Activated CD8-positive, alpha-beta memory T cell treated with anti-CD3 and anti-CD28 coated beads, Interleukin-2, amount 50 U/mL, for 48 hours (primary cell): ENCODE data around the gene CTPS2.

Experiments
- DNase-seq: peaks from one replicate; pipeline ENCODE4 v3.0.0-alpha.2; 2020

Gene CTPS2

DNA sequence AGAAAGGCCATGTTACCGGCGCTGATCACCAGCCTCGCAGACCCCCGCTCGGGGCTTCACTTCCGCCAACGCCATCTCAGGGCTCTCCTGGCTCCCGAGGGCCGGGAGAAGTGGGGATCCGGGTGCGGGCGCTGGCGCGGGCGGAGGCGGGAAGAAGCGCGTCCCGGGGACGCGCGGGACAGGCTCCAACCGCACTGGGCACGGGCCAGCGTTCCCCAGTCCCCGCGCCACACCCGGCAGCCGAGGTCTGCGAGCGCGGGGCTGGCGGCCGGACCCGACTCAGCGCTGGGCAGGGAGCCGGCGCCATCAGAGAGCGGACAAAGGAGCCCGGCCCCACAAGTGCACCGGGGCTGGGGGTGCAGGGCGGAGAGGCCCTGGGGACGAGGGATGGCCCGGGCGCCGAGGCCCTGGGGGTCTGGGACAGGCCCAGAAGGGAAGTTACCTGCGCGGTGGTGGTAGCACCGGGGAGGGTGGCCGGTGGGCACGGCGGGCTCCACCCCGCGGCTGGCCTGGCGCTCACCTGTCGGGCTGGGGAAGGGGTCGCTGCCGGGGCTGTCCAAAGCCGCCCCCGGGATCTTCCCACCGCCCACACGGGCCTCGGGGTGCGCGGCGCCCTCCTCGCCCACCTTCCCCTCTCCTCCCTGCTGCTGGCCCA is 449 bp downstream of the CTPS2 start:
- DNase-seq, result peak; percentile 53

DNA sequence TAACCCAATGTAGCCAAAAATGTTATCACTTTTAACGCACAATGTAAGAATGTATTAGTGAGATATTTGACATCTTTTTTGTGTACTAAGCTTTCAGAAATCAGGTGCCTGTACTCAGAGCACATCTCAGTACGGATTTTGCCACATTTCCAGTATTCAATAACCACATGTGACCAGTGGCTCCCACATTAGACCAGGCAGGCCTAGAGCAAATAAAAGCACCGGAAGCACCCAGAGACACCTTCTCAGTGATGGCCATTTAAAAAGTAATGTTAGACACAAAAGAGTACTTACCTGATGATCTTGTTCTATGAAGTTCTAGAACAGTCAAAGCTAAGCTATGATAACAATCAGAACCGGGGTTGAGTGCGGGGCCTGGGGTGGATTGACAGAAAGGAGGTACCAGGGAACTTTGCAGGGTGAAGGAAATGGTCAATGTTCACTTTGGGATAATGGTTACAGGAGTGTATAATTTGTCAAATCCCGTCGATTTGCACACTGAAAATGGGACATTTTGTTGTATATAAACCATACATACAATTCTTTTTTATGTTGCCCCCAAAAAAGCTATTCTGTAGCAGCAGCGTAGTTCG is 1.2 kb downstream of the CTPS2 start:
- no peak for DNase-seq

DNA sequence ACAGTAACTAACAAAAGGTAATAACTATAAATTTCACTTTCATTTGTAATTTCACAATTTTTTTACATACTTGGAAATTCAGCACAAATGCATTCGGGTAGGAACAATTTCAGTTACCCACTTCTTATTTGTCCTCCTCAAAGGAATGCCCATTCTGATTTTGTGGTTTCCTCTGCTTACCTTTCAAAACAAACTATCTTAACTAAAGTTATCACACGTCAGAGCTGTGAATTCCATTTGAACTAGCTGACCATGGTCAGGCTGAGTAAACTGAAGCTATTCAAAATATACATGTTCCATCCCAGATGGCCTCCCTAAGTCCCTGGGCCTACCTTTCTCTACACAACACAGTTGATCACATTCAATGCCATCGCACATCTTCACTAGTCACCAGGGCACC is 4.5 kb downstream of the CTPS2 start:
- DNase-seq, result no peak

DNA sequence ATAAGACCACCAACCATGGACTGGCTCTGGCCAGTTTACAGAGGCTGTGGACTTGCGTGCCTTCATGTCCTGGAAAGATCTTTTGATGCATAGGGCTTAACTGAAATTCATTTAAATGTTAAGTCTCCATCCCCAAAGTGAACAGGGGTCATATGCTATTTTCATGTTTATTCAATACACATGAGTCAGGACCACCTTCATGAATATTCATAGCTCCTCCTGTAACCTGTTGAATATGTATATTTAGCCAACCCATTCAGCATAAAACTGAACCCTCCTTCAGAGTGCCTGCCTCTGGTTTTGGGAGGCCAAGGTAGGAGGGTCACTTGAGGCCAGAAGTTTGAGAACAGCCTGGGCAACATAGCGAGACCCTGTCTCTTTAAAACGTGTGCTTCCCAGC is 7.1 kb downstream of the CTPS2 start:
- no peak for DNase-seq

DNA sequence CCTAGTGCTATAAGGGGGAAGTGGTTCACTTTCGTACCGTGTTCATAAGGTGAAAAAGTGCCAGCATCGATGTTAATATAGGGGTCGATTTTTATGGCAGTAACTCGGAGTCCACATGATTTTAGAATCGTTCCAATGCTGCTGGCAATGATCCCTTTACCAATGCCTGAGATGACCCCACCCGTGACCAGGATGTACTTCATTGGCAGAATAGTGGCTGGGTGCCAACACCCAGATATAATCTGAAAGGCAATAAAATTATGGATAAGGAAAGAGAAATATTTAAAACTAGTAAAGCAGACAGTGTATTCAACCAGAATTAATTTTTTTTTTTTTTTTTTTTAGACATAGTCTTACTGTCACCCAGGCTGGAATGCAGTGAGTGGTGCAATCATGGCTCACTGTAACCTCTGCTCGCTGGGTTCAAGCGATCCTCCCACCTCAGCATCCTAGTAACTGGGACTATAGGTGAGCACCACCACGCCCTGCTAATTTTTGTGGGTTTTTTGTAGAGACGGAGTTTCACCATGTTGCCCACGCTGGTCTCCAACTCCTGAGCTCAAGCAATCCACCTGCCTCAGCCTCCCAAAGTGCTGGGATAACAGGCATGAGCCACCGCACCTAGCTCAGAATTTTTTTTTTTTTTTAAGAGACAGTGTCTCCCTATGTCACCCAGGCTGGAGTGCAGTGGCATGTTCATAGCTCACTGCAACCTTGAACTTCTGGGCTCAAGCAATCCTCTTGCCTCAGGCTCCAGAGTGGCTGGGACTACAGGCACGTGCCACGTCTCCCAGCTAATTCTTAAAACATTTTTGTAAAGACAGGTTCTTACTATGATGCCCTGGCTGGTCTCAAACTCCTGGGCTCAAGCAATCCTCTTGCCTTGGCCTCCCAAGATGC is 9.5 kb downstream of the CTPS2 start:
- DNase-seq, result no peak

DNA sequence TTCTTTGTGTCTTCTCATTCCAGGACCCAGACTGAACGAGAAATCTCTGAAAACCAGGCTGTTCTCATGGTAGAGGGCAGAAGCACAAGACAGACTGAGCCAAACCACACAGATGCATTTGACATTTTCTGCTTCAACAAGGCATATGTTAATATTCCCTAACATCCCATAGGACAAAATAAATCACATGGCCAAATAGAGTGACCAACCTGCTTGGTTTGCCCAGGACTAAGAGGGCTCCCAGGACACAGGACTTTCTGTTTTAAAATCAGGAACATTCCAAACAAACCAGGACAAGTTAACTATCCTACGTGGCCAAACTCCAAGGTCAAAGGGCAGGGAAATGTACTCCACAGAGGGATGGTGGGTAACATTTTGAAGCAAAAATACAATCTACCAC is 11.7 kb downstream of the CTPS2 start:
- DNase-seq, result no peak

DNA sequence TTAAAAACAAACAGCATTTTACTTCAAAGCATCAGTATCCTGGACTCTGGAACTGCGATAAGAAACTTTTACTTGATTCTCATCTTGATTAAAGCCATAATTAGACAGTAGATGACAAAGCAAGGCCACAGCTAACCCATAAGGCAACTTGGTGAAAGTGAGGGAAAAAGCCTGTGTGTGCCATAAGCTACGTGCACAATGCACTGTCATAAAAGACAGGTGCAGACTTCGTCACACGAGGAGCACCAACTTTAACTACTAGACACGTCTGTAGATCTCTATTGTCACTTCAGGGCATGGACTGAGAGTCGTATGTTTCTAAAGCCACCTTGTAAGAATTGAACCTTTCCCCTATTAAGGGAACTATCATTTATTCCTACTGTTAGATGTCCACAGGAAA is 13.1 kb downstream of the CTPS2 start:
- no peak for DNase-seq

DNA sequence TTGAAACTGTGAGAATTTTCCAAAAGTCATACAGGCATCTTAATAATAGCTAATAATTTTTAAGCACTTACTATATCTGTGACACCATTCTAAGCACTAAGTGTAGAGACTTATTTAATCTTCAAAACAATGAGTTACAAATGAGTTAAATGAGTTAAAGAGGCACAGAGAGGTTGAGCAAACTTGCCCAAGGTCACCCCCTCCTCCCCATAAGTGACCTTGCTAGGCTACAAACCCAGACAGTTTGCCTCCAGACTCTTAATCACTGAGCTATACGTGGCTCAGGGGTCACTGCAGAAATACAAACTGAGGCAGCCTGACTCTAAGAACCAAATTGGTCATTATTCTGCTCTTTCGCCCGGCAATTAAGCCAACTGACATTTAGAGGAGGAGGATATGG is 15.5 kb downstream of the CTPS2 start:
- DNase-seq, result no peak

DNA sequence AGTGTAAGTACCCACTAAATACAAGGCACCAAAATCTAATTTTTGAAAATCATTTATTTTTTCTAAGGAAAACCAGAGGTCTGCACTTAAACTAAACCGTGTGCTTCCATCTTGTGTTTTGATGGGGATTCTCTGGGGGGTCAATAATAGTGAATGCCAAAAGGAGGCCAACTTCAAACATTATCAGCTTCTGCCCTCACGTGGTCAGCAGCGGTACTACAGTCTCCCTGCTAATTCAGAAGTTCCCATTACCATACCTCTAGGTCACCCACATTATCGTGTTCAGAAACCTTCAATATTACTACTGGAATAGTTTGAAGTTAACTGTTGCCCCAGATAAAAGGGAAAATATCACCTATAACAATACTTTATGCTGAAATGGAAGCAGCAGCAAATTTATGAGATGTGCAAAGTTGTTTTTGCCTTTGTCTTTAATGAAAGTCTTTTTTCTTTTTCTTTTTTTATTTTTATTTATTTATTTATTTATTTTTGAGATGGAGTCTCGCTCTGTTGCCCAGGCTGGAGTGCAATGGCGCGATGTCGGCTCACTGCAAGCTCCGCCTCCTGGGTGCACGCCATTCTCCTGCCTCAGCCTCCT is 17.3 kb downstream of the CTPS2 start:
- DNase-seq, result peak; percentile 77

DNA sequence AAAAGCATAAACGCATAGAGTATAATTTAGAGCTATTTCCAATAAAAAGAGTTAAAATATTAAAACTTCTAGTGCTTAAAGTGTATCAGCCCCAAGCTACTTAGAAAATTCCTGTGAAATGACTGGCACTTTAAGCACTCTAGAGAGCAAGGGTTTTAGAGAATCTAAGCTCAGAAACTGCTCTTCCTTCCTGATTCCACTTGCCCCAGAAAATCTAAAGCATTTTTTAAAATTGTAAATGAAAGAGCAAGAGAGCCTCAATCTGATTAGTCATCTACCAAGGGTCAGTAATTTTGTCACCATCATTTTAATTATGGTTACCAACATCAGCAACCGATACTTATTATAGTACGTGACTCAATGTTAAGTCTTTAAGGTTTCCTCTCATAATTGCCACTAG is 25.0 kb downstream of the CTPS2 start:
- no peak for DNase-seq

DNA sequence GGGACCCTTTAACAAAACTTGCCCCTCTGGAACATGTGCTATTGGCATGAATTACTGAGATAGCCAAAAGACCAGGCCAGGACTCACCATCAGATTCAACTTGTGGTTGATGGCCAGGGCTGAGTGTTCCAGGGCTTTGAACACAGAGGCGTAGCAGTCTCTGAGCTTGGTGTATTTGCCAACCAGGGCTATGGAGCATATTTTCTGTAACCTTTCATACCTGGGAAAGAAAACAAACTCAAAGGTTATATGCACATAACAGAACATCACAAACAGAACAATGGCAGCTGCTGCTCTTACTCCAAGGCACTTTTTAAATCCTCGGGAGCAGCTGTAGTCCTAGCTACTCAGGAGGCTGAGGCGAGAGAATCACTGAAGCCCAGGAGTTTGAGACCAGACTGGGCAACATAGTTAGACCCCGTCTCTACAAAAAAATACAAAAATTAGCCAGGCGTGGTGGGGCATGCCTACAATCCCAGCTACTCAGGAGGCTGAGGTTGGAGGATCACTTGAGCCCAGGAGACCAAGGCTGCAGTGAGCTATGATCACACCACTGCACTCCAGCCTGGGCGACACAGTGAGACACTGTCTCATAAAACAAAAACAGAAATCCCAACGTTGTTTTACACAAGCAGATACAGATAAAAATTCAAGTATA is 29.3 kb downstream of the CTPS2 start:
- DNase-seq, result no peak

DNA sequence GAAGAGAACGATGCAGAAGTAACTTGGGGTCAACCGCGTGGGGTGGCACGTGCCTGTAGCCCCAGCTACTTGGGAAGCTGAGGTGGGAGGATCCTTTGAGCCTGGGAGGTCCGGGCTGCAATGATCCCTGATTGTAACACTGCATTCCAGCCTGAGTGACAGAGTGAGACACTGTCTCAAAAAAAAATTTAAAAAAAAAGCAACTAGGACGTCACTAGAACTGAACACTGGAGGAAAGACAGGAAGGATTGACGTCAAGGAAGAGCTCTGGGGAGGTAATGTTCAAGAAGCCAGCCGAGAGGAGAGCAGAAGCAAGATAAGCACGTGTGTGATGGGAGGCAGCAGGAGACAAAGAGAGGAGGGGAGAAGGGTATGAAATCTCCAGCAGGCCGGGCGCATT is 33.8 kb downstream of the CTPS2 start:
- no peak for DNase-seq

DNA sequence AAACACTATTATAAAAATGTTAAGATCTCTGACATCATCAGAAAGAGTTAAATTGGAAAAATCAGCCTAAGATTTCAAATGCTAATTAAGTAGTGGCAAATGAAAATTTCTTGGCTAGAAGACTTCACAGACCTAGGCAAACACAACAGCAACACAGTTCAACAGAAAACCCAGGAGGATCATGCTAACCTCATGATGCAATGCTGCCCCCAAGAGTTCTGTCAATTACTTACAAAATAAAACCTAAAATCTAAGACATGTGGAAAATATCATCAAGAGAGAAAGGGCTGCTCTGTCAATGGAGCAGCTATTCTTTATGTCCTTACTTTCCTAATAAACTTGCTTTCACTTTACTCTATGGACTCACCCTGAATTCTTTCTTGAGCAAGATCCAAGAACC is 41.5 kb downstream of the CTPS2 start:
- DNase-seq, result no peak

DNA sequence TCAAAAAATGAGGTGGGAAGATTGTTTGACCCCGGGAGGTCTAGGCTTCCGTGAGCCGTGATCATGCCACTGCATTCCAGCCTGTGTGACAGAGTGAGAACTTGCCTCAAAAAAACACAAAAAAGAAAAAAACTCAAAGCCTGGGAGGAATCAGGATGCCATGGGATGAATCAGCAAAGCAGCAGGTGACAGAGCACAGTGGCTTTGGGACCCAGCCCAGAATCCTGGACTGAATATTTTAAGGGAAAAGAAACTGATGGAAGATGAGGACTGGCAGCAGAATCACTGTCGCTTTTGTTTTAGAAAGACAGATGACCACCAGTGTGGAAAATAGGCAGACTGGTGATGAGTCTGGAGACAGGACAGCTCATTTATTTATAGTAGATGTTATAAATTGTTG is 45.9 kb downstream of the CTPS2 start:
- DNase-seq, result no peak

DNA sequence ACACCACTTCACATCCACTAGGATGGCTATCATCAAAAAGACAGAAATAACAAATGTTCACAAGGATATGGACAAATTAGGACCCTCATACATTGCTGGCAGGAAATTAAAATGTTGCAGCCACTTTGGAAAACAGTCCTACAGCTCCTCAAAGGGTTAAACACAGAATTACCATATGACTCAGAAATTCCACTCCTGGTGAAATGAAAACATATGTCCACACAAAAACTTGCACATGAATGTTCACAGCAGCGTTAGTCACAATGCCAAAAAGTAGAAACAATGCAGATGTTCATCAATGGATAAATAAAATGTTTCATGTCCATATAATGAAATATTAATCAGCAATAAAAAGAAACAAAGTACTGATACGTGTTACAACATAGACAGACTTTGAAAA is 47.4 kb downstream of the CTPS2 start:
- DNase-seq, result no peak

DNA sequence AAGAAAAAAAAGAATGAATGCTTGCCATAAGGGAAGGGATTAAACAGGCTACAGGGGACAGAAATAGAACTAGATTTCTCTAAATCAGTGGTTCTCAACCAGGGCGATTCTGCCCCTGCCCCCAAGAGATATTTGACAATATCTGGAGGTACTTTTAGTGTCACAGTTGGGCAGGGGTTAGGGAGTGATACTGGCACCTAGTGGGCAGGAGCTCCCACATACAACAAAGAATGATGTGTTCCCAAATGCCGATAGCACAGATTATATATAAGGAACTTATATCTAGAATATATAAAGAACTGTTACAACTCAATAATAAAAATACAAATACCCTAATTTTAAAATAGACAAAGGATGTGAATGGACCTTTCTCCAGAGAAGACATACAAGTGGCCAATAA is 47.8 kb downstream of the CTPS2 start:
- no peak for DNase-seq

DNA sequence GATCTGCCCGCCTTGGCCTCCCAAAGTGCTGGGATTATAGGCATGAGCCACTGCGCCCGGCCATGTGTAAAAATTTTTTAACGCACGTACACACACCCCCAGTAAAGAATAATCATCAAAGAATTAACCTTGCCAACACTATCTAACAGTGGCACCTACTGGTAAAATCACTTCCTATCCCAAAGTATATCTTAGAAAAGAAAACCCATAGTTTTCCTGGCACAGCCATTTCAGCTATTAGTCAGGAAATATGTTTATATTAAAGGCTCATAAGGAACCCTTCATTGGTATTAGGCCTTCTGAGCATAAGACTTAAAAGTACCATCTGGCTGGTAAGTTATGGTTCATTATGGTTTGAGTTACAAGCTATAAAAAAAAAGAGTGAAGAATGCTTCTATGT is 48.4 kb downstream of the CTPS2 start:
- no peak for DNase-seq

DNA sequence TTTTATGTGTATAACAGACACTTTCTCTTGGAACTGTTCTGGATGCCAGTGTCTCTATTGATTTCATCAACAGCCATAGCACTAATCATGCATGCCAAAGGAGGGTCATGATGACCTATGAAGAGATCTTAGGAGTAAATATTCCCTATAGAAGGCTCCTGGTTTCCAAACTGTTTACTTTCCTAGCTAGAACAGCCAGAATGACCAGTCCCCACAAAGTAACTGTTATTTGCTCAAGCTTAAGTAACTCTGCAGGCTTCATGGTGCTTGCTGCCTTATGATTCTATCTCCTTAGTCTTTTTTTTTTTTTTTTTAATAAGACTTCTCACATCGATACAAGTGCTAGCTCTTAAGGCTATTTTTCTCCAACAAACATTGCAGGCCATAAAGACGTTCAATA is 50.1 kb downstream of the CTPS2 start:
- DNase-seq, result no peak

DNA sequence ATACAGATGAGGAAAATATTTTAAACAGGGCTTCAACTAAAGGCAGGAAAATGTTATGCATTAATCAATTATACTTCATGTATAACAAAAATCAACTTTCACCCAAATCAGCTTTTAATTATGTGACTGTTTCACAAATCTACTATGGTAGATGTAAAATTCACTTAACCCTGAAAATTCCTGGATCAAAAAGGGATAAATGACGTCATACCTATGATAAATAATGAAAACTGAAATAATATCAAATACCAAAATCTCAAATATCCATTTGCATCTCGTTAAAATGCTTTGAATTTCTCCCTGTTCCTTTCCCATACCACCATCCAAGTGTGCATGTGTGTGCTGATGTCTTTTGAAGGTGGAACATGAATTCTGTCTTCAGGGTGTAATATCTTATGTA is 51.0 kb downstream of the CTPS2 start:
- no peak for DNase-seq

DNA sequence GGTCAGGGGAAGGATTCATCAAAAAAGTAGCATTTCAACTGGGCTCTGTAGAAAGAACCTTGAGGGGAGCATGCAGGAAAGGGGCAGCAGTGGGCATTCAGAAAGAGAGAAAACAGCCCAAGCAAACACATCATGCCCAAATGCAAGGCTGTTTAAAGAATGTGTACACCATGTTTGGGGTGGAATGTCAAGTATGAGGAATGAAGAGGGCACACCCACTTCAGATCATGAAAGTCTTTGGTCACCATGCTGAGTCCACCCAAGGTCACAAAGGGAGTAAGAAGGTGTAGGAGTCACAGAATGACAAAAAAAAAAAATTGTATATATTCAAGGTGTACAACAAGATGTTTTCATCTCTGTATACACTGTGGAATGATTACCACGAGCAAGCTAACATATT is 53.1 kb downstream of the CTPS2 start:
- no peak for DNase-seq

DNA sequence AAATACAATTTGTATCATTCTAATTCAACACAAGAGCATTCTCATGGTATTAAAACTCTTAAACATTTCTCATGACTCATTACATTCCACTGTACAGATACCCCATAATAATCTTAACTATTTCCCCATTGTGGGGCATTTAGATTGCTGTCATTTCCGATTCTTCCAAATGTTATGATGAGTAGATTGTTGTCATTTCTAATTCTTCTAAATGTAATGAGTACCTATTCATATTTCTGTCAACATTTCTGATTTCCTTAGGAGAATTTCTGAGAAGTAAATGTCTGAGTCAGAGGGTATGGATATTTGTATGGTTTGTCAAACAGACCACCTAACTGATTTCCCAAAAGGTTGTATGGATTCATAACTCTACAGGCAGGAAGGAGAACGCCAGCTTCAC is 54.2 kb downstream of the CTPS2 start:
- DNase-seq, result no peak

DNA sequence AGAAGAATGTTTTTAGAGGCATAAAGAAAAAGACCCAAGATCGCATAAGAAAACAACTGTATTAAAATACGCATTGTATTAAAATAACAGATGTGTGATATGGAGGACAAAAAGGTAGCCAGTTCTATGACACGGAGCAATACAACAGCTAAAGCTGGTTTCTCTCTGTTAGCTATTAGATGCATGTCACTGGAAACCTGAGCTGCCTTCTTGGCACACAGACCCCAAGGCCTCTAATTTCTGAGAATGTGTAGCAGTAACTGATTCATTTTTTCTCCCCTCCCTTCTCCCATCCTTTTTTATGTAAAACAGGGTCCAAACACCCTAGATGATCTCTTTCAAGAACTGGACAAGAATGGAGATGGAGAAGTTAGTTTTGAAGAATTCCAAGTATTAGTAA is 58.4 kb downstream of the CTPS2 start:
- no peak for DNase-seq

DNA sequence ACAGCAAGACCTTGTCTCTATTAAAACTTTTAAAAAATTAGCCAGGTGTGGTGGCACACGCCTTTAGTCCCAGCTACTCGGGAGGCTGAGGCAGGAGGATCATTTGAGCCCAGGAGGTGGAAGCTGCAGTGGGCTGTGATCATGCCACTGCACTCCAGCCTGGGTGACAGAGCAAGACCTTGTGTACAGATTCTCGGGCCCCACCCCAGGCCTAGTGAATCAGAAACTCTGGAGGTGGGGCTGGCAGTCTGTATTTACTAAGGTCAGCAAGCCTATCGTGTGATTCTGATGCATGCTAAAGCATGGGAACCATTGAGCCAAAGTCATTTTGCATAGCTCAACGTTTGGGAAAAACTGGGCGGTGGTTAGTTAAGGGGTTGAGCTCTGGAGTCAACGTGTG is 59.0 kb downstream of the CTPS2 start:
- no peak for DNase-seq
